HG03064 (cell line): ENCODE measurements around the gene PRKCZ.

Experiments used
- ATAC-seq: cut with Tn5 transposase; IDR thresholded peaks from one replicate; pipeline ENCODE4 v1.9.1; 2021; ENCODE audit warnings: low read depth; ENCODE audit not compliant: unreplicated experiment

PRKCZ gene

DNA sequence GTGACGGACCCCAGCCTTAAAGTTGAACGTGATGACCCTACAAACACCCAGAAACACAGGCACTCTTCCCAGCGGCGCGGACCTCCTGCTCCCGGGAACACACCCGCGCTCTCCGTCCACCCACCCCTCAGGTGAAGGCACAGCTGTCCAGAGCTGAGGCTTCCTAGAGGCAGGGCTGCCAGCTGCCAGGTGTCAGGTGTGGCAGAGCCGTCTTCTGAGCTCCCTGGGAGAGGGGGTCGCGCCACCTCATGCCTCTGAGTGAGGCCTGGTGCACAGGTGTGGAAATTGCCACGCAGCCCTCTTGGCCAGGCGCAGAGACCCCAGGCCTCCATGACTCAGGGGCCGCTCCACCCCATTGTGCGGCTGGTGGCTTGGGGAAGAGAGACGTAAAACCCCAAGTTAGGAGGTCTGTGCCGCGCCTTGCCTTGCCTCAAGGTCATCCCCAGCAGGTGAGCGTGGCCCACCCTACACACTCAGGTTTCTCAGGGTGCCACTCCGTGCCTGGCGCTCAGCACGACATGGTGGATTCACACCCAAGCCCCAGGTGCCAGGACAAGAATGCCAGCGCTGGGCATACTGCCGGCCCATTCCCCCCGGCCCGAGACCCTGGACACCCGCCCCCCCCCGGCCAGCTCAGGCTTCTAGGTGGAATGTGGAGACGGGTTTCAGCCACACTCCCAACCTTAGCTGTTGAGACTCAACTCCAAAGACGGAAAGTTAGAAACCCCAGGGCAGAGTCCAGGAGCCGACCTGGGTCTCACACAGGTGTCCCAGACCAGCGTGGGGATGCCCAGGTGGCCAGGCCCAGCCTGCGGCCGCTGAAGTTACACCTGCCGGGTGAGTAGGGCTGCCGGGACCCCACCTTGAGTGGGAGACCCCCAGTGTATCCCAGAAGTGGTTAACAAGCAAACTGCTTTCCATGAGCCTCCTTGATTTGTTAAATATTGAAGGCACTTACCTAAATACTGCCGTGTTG is 136.0 kb downstream of the PRKCZ start:
- no peak for ATAC-seq

DNA sequence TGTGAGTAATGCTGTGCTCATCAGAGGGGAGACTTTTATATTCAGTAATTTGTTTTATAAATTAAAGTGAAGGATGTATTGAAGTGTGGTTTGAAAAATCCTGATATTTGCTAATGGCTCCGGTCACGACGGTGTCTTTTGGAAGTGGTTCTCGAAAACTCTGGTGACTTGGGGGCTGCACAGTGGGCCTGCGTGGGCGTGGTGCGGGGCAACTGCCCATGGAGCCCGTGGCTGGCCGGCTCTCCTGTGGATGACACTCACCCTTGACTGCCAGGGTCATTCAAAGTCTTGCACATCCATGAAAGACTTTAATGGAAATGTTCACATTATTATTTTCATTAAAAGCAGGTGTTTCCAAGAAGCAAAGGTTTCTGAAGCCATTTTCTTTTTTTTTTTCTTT is 136.7 kb downstream of the PRKCZ start:
- no peak for ATAC-seq

DNA sequence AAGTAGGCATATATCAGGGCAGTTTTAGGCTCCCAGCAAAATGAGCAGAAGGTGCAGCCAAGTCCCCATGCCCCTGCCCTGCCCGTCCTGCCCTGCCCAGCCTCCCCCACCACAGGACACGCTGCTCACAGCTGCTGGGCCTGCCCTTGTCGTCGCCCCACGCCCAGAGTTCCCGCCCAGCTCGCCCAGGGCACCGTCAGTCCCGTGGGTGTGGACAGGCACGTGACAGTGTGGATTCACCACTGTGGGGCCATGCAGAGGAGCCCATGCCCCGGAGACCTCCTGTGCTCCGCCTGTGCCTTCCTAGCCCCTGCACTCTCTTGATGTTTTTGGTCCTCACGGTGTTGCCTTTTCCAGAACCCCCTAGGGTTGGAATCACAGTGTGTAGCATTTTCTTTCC is 137.4 kb downstream of the PRKCZ start:
- no peak for ATAC-seq

- no peak for ATAC-seq
Observed at GRCh38 chr1:2188336-2188735, 138.1 kb downstream of the PRKCZ start.

- ATAC-seq, result no peak
Observed at GRCh38 chr1:2189459-2190425, 139.5 kb downstream of the PRKCZ start.

GRCh38 chr1:2190491-2190976 is 140.3 kb downstream of the PRKCZ start:
- no peak for ATAC-seq

GRCh38 chr1:2192031-2192995 is 142.1 kb downstream of the PRKCZ start:
- no peak for ATAC-seq

DNA sequence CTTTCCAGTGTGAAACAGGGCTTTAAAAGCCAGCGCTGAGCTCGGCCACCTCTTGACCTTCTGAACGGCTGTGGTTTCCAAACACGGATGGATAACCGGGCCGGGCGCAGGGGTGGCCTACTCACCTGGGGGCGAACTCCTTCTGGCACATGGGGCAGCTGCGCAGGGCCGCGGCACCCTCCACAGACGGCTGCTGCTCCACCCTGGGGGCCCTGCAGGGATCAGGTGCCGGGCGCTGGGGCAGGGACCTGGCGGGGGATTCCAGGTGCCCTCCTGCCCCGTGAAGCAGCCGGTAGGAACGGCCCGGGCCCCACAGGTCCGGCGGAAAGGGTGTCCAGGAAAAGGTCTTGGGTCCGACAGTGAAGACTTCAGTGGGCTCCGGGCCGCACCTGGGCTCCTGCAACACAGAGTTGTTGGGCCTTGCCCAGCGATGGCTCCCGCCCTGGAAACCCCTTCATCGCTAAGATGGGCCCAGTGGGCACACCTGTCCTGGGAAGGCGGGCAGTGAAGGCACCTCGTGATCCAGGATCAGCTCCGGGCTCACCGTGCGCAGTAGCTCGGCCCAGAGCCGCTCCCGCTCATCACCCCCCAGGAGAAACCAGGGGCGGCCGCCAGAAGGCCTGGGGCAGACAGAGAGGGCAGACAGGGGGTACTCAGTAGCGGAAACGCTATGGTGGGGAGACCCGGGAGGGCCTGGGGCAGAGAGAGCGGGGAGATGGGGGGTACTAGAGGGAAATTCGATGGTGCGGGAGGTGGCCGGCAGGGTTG is 143.5 kb downstream of the PRKCZ start:
- no peak for ATAC-seq

DNA sequence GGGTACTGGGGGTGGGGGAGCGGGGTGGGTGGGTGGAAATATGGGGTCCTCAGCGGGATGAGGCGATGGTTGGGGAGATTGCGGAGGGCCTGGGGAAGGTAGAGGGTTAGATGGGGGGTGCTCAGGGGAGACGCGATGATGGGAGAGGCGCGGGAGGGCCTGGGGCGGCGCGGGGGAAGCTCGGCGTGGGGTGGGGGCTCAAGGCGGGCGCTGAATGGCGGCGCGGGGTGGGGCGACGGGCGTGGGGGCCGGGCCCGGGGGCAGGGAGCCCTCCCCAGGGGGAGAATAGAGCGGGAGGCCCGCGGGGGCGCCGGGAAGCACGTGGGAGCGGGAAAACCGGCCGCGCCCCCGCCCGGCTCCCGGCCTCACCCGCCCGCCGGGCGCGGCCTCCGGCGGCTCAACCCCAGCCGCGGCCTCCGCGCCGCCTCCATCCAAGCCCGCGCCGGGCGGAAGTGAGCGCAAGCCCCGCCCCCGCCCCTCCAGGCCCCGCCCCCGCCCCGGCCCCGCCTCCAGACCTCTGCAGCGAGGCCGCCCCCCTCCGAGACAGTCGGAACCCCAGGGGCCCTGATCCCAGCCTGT is 144.2 kb downstream of the PRKCZ start, which contains the start of gene FAAP20:
Gene FAAP20 (minus strand): TSS at position 454 of the 579 bp plus-strand sequence. CDS start 23 bp downstream, at position 431.
- ATAC-seq, result peak; percentile 45

DNA sequence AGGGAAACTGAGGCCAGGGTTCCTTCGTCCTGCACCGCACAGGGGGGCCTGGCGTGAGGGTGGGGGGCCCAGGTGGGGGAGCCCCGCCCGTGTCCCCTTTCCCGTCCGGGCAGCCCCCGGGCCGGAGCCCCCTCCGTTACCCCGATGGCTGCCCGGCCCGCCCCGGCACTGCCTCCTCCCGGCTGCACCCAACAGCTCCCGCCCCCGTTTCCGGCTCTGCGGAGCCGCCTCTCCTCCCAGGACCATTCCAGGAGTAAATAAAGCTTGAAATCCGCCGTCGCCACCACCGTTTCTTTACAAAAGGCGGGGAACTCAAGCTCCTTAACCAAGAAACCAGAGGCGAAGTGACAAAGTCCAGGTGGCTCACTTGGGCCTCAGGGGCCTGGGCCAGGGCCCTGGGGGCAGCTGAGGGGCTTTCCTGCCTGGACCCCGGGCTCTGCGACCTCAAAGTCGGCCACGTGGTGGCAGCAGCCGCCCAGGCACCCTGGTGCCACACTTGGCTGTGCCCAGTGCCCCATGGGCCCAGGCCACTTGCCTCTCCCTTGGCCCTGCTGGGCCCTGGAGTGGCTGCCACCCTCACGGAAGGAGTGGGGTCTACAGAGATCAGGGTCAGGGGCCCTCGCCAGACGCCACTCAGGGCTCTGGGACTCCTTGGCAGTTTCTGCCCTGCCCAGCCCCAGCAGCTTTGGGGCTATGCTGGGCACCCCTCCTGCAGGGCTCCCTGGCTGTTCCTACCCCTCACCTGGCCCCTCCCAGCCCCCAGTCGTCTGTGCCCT is 144.9 kb downstream of the PRKCZ start:
- ATAC-seq, result peak; percentile 60

- no peak for ATAC-seq
Observed at GRCh38 chr1:2195785-2196184, 145.6 kb downstream of the PRKCZ start.

DNA sequence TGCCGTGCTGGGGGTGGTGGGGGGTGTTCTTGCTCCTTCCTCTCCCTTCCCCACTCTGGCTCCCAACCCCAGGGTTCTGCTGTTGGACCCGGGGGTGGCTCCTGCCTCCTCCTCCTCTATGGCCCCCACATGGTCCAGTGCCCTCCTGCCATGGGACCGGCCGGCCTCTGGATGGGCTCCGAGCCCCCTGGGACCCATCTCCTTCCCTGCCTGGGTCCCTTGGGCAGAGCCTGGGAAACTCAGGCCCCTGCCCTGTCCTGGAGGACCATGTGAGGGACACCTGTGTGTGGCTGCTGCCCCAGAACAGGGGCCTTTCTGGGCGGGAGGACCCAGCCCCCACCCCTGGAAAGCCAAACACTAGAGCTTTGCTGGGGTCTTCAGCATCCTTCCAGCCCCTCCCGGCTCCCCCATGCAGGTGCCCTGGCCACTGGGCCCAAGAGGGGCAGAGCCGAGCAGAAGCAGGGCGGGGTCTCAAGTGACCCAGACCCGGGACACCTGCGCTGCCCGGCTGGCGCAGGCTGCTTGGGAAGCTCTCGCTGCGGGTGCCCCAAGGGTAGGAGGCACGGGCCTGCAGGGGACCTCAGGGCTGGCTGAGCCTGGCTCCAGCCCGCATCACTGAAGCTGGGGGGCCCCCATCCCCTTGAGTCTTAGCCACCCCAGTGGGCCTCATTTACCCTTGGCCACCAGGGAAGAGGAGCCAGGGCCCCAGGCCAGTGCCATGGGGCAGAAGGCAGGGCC is 146.9 kb downstream of the PRKCZ start:
- no peak for ATAC-seq

GRCh38 chr1:2197707-2198165 is 147.5 kb downstream of the PRKCZ start:
- ATAC-seq, result no peak

- no peak for ATAC-seq
Observed at GRCh38 chr1:2198571-2198970, 148.4 kb downstream of the PRKCZ start.

- ATAC-seq, result no peak
Observed at GRCh38 chr1:2199042-2199810, 149.0 kb downstream of the PRKCZ start.

DNA sequence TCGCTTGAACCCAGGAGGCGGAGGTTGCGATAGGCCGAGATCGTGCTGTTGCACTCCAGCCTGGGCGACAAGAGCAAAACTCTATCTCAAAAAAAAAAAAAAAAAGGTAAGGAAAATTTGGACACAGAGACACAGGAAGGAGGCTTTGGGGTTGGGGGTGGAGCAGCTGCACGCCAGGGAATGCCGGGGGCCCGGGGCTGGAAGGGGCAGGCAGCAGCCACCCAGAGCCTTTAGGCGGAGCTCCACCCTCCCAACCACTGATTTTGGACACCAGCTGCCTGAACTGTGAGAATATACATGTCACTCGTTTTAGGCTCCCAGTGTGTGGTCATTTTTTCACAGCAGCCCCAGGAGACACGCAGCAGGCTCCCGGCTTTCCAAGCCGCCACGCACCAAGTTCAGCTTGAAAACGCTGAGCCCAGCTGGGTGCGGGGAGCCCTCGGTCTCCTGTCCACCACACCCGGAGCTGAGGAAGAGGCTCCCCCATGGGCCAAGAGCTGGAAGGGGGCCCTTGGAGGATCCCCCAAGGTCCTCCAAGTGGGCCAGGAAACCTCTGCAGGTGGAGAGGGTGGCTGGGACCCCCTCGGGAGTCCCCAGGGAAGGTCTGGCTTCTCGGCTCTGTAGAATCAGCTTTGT is 150.2 kb downstream of the PRKCZ start:
- ATAC-seq, result no peak
